Activated naive CD8-positive, alpha-beta T cell treated with anti-CD3 and anti-CD28 coated beads for 36 hours (primary cell): ENCODE measurements around the gene RNGTT. TPM values are rescaled to one million over a fixed set of nuclear protein-coding genes. Genes with fewer than 3 reads are reported as not detected.
"Not testable (repeated sequence)": the region's sequence is repeated elsewhere in the genome, so short reads cannot be mapped to it uniquely, and the experiment has no call there.

Experiments
- DNase-seq: peaks from one replicate; pipeline ENCODE4 v3.0.0; 2021
- H3K27ac Mint-ChIP-seq: one replicate; pipeline ENCODE4 v1.8.0; 2022; ENCODE audit warnings: mild to moderate bottlenecking, moderate library complexity, mixed read lengths
- H3K27me3 Mint-ChIP-seq: one replicate; pipeline ENCODE4 v1.8.0; 2022; ENCODE audit warnings: mild to moderate bottlenecking, mixed read lengths
- H3K36me3 Mint-ChIP-seq: one replicate; pipeline ENCODE4 v1.8.0; 2021; ENCODE audit warnings: mild to moderate bottlenecking, mixed read lengths
- H3K4me1 Mint-ChIP-seq: one replicate; pipeline ENCODE4 v1.8.0; 2021; ENCODE audit warnings: mixed read lengths
- H3K4me3 Mint-ChIP-seq: one replicate; pipeline ENCODE4 v1.8.0; 2022; ENCODE audit warnings: mild to moderate bottlenecking, moderate library complexity, mixed read lengths
- H3K9me3 Mint-ChIP-seq: one replicate; pipeline ENCODE4 v1.8.0; 2022; ENCODE audit warnings: mixed read lengths
- total RNA-seq, 2 experiments: library from RNA; stranded (reverse); gene quantifications; one replicate each; pipeline ENCODE4 v1.2.3, GENCODE V29; 2021

The RNGTT gene
- total RNA-seq, 2 experiments from 2014 or later: 19.7 to 20.9 TPM

- Mint-ChIP-seq H3K27me3 (no peaks in the 10 kb centered on the region), H3K9me3 (peaks cover 6% of the 10 kb centered on the region), H3K27ac (no peak overlapping the region), H3K36me3 (peaks cover 21% of the 10 kb centered on the region), H3K4me3 (no peak overlapping the region), H3K4me1 (peaks cover 11% of the 10 kb centered on the region)
- DNase-seq: peak; percentile 25
Measured at GRCh38 chr6:88780714-88781389, 182.6 kb downstream of the RNGTT start.

- Mint-ChIP-seq H3K4me3 (no peak overlapping the region), H3K9me3 (peaks cover 6% of the 10 kb centered on the region), H3K36me3 (peaks cover 25% of the 10 kb centered on the region), H3K27me3 (no peaks in the 10 kb centered on the region), H3K4me1 (peaks cover 16% of the 10 kb centered on the region), H3K27ac (peak overlapping the region; percentile 38)
- DNase-seq: no peak
Measured at GRCh38 chr6:88775866-88776571, 187.4 kb downstream of the RNGTT start.

GRCh38 chr6:88768114-88768513 lies 195.3 kb downstream of the RNGTT start:
- not testable (repeated sequence) for H3K27me3 Mint-ChIP-seq, H3K4me1 Mint-ChIP-seq, H3K27ac Mint-ChIP-seq

GRCh38 chr6:88764081-88764480 lies 199.3 kb downstream of the RNGTT start:
- Mint-ChIP-seq H3K27ac (no peak overlapping the region), H3K4me3 (no peak overlapping the region)

More at GRCh38 chr6:88768114-88768513, 195.3 kb downstream of the RNGTT start:
- H3K4me3 Mint-ChIP-seq, DNase-seq, H3K9me3 Mint-ChIP-seq: not testable (repeated sequence)
- H3K36me3 Mint-ChIP-seq: peaks cover 13% of the 10 kb centered on the region

GRCh38 chr6:88763160-88763559 lies 200.3 kb downstream of the RNGTT start:
- Mint-ChIP-seq H3K9me3 (no peaks in the 10 kb centered on the region), H3K4me3 (no peak overlapping the region), H3K36me3 (peaks cover 21% of the 10 kb centered on the region), H3K4me1 (peaks cover 6% of the 10 kb centered on the region), H3K27me3 (no peaks in the 10 kb centered on the region), H3K27ac (peak overlapping the region; percentile 49)
- no peak for DNase-seq

More at GRCh38 chr6:88764081-88764480, 199.3 kb downstream of the RNGTT start:
- H3K27me3 Mint-ChIP-seq: no peaks in the 10 kb centered on the region
- no peak for DNase-seq
- H3K4me1 Mint-ChIP-seq: peaks cover 6% of the 10 kb centered on the region
- peaks cover 21% of the 10 kb centered on the region for H3K36me3 Mint-ChIP-seq
- no peaks in the 10 kb centered on the region for H3K9me3 Mint-ChIP-seq

- no peaks in the 10 kb centered on the region for H3K27me3 Mint-ChIP-seq
- H3K36me3 Mint-ChIP-seq: peaks cover 21% of the 10 kb centered on the region
- peaks cover 6% of the 10 kb centered on the region for H3K4me1 Mint-ChIP-seq
- DNase-seq: no peak
- no peak overlapping the region for H3K4me3 Mint-ChIP-seq
- no peaks in the 10 kb centered on the region for H3K9me3 Mint-ChIP-seq
- H3K27ac Mint-ChIP-seq: no peak overlapping the region
Measured at GRCh38 chr6:88761237-88762031, 202.0 kb downstream of the RNGTT start.

GRCh38 chr6:88760091-88760490 lies 203.3 kb downstream of the RNGTT start:
- Mint-ChIP-seq H3K9me3 (no peaks in the 10 kb centered on the region), H3K27ac (no peak overlapping the region), H3K36me3 (peaks cover 32% of the 10 kb centered on the region), H3K4me3 (no peak overlapping the region), H3K4me1 (peaks cover 6% of the 10 kb centered on the region), H3K27me3 (no peaks in the 10 kb centered on the region)
- no peak for DNase-seq

GRCh38 chr6:88750936-88751335 lies 212.5 kb downstream of the RNGTT start:
- no peak for DNase-seq
- no peak overlapping the region for H3K27ac Mint-ChIP-seq
- H3K4me1 Mint-ChIP-seq: peaks cover 2% of the 10 kb centered on the region
- peaks cover 22% of the 10 kb centered on the region for H3K36me3 Mint-ChIP-seq
- no peaks in the 10 kb centered on the region for H3K27me3 Mint-ChIP-seq
- no peak overlapping the region for H3K4me3 Mint-ChIP-seq
- peaks cover 3% of the 10 kb centered on the region for H3K9me3 Mint-ChIP-seq

GRCh38 chr6:88749849-88750248 lies 213.6 kb downstream of the RNGTT start:
- no peak overlapping the region for H3K27ac Mint-ChIP-seq
- DNase-seq: no peak
- no peaks in the 10 kb centered on the region for H3K27me3 Mint-ChIP-seq
- H3K9me3 Mint-ChIP-seq: peaks cover under 1% of the 10 kb centered on the region
- peaks cover 2% of the 10 kb centered on the region for H3K4me1 Mint-ChIP-seq
- H3K36me3 Mint-ChIP-seq: peaks cover 13% of the 10 kb centered on the region
- no peak overlapping the region for H3K4me3 Mint-ChIP-seq

- Mint-ChIP-seq H3K4me1 (peaks cover 2% of the 10 kb centered on the region), H3K9me3 (no peaks in the 10 kb centered on the region), H3K27me3 (no peaks in the 10 kb centered on the region), H3K4me3 (no peak overlapping the region), H3K36me3 (peaks cover 5% of the 10 kb centered on the region), H3K27ac (no peak overlapping the region)
- DNase-seq: no peak
Measured at GRCh38 chr6:88748141-88748540, 215.3 kb downstream of the RNGTT start.

GRCh38 chr6:88741939-88742338 lies 221.5 kb downstream of the RNGTT start:
- no peak overlapping the region for H3K27ac Mint-ChIP-seq
- H3K9me3 Mint-ChIP-seq: peaks cover 7% of the 10 kb centered on the region
- H3K36me3 Mint-ChIP-seq: peaks cover 30% of the 10 kb centered on the region
- no peaks in the 10 kb centered on the region for H3K27me3 Mint-ChIP-seq
- no peak for DNase-seq
- H3K4me3 Mint-ChIP-seq: no peak overlapping the region
- peaks cover 2% of the 10 kb centered on the region for H3K4me1 Mint-ChIP-seq

- DNase-seq: no peak
- Mint-ChIP-seq H3K27me3 (no peaks in the 10 kb centered on the region), H3K9me3 (peaks cover 7% of the 10 kb centered on the region)
Measured at GRCh38 chr6:88741071-88741470, 222.3 kb downstream of the RNGTT start.

GRCh38 chr6:88734544-88734943 lies 228.9 kb downstream of the RNGTT start:
- Mint-ChIP-seq H3K4me1 (peaks cover 21% of the 10 kb centered on the region), H3K4me3 (no peak overlapping the region), H3K9me3 (peaks cover 2% of the 10 kb centered on the region), H3K27ac (no peak overlapping the region), H3K36me3 (peaks cover 63% of the 10 kb centered on the region), H3K27me3 (no peaks in the 10 kb centered on the region)
- DNase-seq: no peak

More at GRCh38 chr6:88741071-88741470, 222.3 kb downstream of the RNGTT start:
- H3K4me3 Mint-ChIP-seq: no peak overlapping the region
- H3K36me3 Mint-ChIP-seq: peaks cover 38% of the 10 kb centered on the region
- H3K27ac Mint-ChIP-seq: no peak overlapping the region
- peaks cover 2% of the 10 kb centered on the region for H3K4me1 Mint-ChIP-seq

- Mint-ChIP-seq H3K4me3 (no peak overlapping the region), H3K9me3 (peaks cover 2% of the 10 kb centered on the region), H3K4me1 (peaks cover 32% of the 10 kb centered on the region), H3K36me3 (peaks cover 45% of the 10 kb centered on the region), H3K27ac (no peak overlapping the region), H3K27me3 (no peaks in the 10 kb centered on the region)
- no peak for DNase-seq
Measured at GRCh38 chr6:88730611-88731011, 232.8 kb downstream of the RNGTT start.

GRCh38 chr6:88728756-88729155 lies 234.7 kb downstream of the RNGTT start:
- H3K9me3 Mint-ChIP-seq: peaks cover 3% of the 10 kb centered on the region

More at GRCh38 chr6:88728756-88729155, 234.7 kb downstream of the RNGTT start:
- H3K27me3 Mint-ChIP-seq: no peaks in the 10 kb centered on the region
- peak overlapping the region; percentile 16 for H3K27ac Mint-ChIP-seq
- H3K4me1 Mint-ChIP-seq: peaks cover 38% of the 10 kb centered on the region
- DNase-seq: no peak
- H3K4me3 Mint-ChIP-seq: no peak overlapping the region
- H3K36me3 Mint-ChIP-seq: peaks cover 40% of the 10 kb centered on the region
